ENCODE results near the gene BRIP1. TPM values are rescaled to one million over a fixed set of nuclear protein-coding genes. Genes with fewer than 3 reads are reported as not detected.
"Not testable (repeated sequence)": the region's sequence is repeated elsewhere in the genome, so short reads cannot be mapped to it uniquely, and the experiment has no call there.

The BRIP1 gene
- total and polyA plus RNA-seq, 2 donors (not counting 3 experiments of a cell fraction or from before 2014, with no cell fraction given) = 1.8 to 12.1 TPM

DNA sequence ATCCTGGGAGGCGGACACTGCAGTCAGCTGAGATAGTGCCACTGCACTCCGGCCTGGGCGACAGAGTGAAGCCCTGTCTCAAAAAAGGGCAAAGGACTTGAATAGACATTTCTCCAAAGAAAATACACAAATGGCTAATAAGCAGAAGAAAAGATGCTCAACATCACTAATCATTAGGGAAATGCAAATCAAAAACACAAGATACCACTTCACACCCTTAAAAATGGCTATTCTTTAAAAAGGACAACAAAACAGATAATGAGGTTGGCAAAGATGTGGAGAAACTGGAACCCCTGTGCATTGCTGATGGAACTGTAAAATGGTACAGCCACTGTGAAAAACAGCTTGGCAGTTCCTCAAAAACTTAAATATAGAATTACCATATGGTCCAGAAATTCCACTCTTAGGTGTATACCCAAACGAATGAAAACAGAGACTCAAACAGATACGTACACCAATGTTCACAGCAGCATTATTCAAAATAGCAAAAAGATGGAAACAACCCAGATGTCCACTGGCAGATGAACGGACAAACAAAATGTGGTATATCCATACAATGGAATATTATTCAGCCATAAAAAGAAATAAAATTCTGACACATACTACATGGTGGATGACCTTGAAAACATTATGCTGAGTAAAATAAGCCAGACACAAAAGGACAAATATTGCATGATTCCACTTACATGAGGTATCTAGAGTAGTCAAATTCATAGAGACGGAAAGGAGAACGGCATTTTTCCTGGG is 35.5 kb downstream of the BRIP1 start:
- intact Hi-C loops (cut with micrococcal nuclease) (no loop called here), dilution Hi-C loops (cut with MboI; ENCODE audit: extremely low pct_ligation_motif_present, low sequenced_read_pairs) (no loop called here)
- Histone ChIP-seq H3K4me3 (replicated peaks in 1 of 3; ENCODE audit: insufficient read depth in 1 of 3, low read depth in 1 of 3, low read length in 3 of 3) (no peak overlapping the region), H3K4me2 (ENCODE audit: insufficient read depth, low read length) (no peak overlapping the region), H3K9me1 (replicated peaks; ENCODE audit: control insufficient read depth, extremely low read depth, insufficient read depth, low read length) (no peaks in the 10 kb centered on the region), H3K27ac (ENCODE audit: insufficient read depth, low read depth, low read length) (no peak overlapping the region), H3K79me2 (ENCODE audit: control insufficient read depth, insufficient read depth, low read length) (no peaks in the 10 kb centered on the region), H3K9ac (replicated peaks; ENCODE audit: extremely low read depth, insufficient read depth, low read length) (no peak overlapping the region), H4K20me1 (replicated peaks; ENCODE audit: control insufficient read depth, extremely low read depth, insufficient read depth, low read length) (no peaks in the 10 kb centered on the region), H3K9me3 (replicated peaks; ENCODE audit: control insufficient read depth, insufficient read depth, low read length) (no peaks in the 10 kb centered on the region), H3K27me3 (ENCODE audit: control insufficient read depth in 2 of 2, insufficient read depth in 2 of 2, low read length in 2 of 2) (no peaks in the 10 kb centered on the region), H2AFZ (ENCODE audit: low read depth, low read length) (no peak overlapping the region), H3K4me1 (ENCODE audit: control insufficient read depth, extremely low read depth, insufficient read depth, low read length) (no peaks in the 10 kb centered on the region), H3K36me3 (ENCODE audit: control insufficient read depth in 2 of 2, extremely low read depth in 1 of 2, insufficient read depth in 2 of 2, low read length in 2 of 2) (no peaks in the 10 kb centered on the region)
- BruUV-seq (replicated peaks) = no TSS peak
- ChIA-PET POLR2A (no interaction called here), CTCF (no interaction called here)
- TF ChIP-seq, protein P1, sequence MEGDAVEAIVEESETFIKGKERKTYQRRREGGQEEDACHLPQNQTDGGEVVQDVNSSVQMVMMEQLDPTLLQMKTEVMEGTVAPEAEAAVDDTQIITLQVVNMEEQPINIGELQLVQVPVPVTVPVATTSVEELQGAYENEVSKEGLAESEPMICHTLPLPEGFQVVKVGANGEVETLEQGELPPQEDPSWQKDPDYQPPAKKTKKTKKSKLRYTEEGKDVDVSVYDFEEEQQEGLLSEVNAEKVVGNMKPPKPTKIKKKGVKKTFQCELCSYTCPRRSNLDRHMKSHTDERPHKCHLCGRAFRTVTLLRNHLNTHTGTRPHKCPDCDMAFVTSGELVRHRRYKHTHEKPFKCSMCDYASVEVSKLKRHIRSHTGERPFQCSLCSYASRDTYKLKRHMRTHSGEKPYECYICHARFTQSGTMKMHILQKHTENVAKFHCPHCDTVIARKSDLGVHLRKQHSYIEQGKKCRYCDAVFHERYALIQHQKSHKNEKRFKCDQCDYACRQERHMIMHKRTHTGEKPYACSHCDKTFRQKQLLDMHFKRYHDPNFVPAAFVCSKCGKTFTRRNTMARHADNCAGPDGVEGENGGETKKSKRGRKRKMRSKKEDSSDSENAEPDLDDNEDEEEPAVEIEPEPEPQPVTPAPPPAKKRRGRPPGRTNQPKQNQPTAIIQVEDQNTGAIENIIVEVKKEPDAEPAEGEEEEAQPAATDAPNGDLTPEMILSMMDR (IDR thresholded peaks at IDR 0.05; ENCODE audit: extremely low read depth in 1 of 2, insufficient read depth in 1 of 2, low read depth in 1 of 2, low read length in 2 of 2) = no peak
- TF ChIP-seq JUN (IDR thresholded peaks at IDR 0.05; ENCODE audit: borderline replicate concordance, insufficient read depth, insufficient read length, low read depth) (no peak), POLR2A (IDR thresholded peaks at IDR 0.05; ENCODE audit: low read depth, low read length) (no peak)
- DNase-seq (ENCODE audit: low read depth, low spot score) (no peak), FAIRE-seq (no peak)

DNA sequence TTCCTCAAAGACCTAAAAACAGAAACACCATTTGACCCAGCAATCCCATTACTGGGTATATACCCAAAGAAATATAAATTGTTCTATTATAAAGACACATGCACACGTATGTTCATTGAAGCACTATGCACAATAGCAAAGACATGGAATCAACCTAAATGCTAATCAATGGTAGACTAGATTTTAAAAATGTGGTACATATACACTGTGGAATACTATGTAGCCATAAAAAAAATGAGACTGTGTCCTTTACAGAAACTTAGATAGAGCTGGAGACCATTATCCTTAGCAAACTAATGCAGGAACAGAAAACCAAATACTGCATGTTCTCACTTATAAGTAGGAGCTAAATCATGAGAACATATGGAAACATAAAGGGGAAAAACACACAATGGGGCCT is 36.5 kb downstream of the BRIP1 start:
- FAIRE-seq; H3K36me3 ChIP-seq (ENCODE audit: control insufficient read depth in 2 of 2, extremely low read depth in 1 of 2, insufficient read depth in 2 of 2, low read length in 2 of 2); H3K27me3 ChIP-seq (ENCODE audit: control insufficient read depth in 2 of 2, insufficient read depth in 2 of 2, low read length in 2 of 2); H3K9me3 ChIP-seq (replicated peaks; ENCODE audit: control insufficient read depth, insufficient read depth, low read length); H3K4me3 ChIP-seq (replicated peaks in 1 of 3; ENCODE audit: insufficient read depth in 1 of 3, low read depth in 1 of 3, low read length in 3 of 3); H3K27ac ChIP-seq (ENCODE audit: insufficient read depth, low read depth, low read length); H3K9ac ChIP-seq (replicated peaks; ENCODE audit: extremely low read depth, insufficient read depth, low read length); H4K20me1 ChIP-seq (replicated peaks; ENCODE audit: control insufficient read depth, extremely low read depth, insufficient read depth, low read length); dilution Hi-C loops (cut with MboI; ENCODE audit: extremely low pct_ligation_motif_present, low sequenced_read_pairs); H2AFZ ChIP-seq (ENCODE audit: low read depth, low read length); H3K79me2 ChIP-seq (ENCODE audit: control insufficient read depth, insufficient read depth, low read length); H3K4me2 ChIP-seq (ENCODE audit: insufficient read depth, low read length); CTCF ChIA-PET; intact Hi-C loops (cut with micrococcal nuclease); BruUV-seq (replicated peaks); DNase-seq (ENCODE audit: low read depth, low spot score); H3K9me1 ChIP-seq (replicated peaks; ENCODE audit: control insufficient read depth, extremely low read depth, insufficient read depth, low read length); H3K4me1 ChIP-seq (ENCODE audit: control insufficient read depth, extremely low read depth, insufficient read depth, low read length); POLR2A ChIA-PET: not testable (repeated sequence)

DNA sequence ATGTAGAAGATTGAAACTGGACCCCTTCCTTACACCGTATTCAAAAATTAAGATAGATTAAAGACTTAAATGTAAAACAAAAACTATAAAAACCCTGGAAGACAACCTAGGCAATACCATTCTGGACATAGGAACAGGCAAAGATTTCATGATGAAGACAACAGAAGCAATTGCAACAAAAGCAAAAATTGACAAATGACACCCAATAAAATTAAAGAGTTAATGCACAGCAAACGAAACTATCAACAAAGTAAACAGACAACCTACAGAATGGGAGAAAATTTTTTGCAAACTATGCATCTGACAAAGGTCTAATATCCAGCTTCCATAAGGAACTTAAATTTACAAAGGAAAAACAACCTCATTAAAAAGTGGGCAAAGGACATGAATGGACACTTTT is 37.1 kb downstream of the BRIP1 start:
- H3K9me1 ChIP-seq (replicated peaks; ENCODE audit: control insufficient read depth, extremely low read depth, insufficient read depth, low read length); H3K4me3 ChIP-seq (replicated peaks in 1 of 3; ENCODE audit: insufficient read depth in 1 of 3, low read depth in 1 of 3, low read length in 3 of 3); H3K4me1 ChIP-seq (ENCODE audit: control insufficient read depth, extremely low read depth, insufficient read depth, low read length); DNase-seq (ENCODE audit: low read depth, low spot score); intact Hi-C loops (cut with micrococcal nuclease); H3K27ac ChIP-seq (ENCODE audit: insufficient read depth, low read depth, low read length); BruUV-seq (replicated peaks); H2AFZ ChIP-seq (ENCODE audit: low read depth, low read length); H3K27me3 ChIP-seq (ENCODE audit: control insufficient read depth in 2 of 2, insufficient read depth in 2 of 2, low read length in 2 of 2); H4K20me1 ChIP-seq (replicated peaks; ENCODE audit: control insufficient read depth, extremely low read depth, insufficient read depth, low read length); H3K79me2 ChIP-seq (ENCODE audit: control insufficient read depth, insufficient read depth, low read length); H3K4me2 ChIP-seq (ENCODE audit: insufficient read depth, low read length); dilution Hi-C loops (cut with MboI; ENCODE audit: extremely low pct_ligation_motif_present, low sequenced_read_pairs); POLR2A ChIA-PET; CTCF ChIA-PET; H3K36me3 ChIP-seq (ENCODE audit: control insufficient read depth in 2 of 2, extremely low read depth in 1 of 2, insufficient read depth in 2 of 2, low read length in 2 of 2); FAIRE-seq; H3K9me3 ChIP-seq (replicated peaks; ENCODE audit: control insufficient read depth, insufficient read depth, low read length); H3K9ac ChIP-seq (replicated peaks; ENCODE audit: extremely low read depth, insufficient read depth, low read length): not testable (repeated sequence)
